ENCODE data around the gene NEDD4L. TPM values are rescaled to one million over a fixed set of nuclear protein-coding genes. Genes with fewer than 3 reads are reported as not detected.

NEDD4L gene
- total and polyA plus RNA-seq, 10 of the 15 experiments (the other 5 are each of a cell fraction or from before 2014, with no cell fraction given), result 7.4 to 24.0 (median 17.7) TPM

- TF ChIP-seq NFIC (IDR thresholded peaks at IDR 0.05; ENCODE audit: low read depth, low read length), result no peak
- no peak for TF ChIP-seq POLR2A (IDR thresholded peaks at IDR 0.05; ENCODE audit: low read depth, low read length)
- TF ChIP-seq, protein P1, sequence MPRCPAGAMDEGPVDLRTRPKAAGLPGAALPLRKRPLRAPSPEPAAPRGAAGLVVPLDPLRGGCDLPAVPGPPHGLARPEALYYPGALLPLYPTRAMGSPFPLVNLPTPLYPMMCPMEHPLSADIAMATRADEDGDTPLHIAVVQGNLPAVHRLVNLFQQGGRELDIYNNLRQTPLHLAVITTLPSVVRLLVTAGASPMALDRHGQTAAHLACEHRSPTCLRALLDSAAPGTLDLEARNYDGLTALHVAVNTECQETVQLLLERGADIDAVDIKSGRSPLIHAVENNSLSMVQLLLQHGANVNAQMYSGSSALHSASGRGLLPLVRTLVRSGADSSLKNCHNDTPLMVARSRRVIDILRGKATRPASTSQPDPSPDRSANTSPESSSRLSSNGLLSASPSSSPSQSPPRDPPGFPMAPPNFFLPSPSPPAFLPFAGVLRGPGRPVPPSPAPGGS (IDR thresholded peaks at IDR 0.05; ENCODE audit: borderline replicate concordance, insufficient read depth, low read depth, low read length, poor library complexity, severe bottlenecking), result no peak
- no peak for TF ChIP-seq NFYA (IDR thresholded peaks at IDR 0.05; ENCODE audit: borderline replicate concordance, low read depth, low read length)
- no peak for TF ChIP-seq ZBTB40 (IDR thresholded peaks at IDR 0.05; ENCODE audit: borderline replicate concordance)
- no peak for TF ChIP-seq RB1 (IDR thresholded peaks at IDR 0.05; ENCODE audit: borderline replicate concordance)
- no peak for TF ChIP-seq MYC (IDR thresholded peaks at IDR 0.05; ENCODE audit: insufficient read depth, insufficient read length, insufficient replicate concordance, low read length, severe bottlenecking)
- TF ChIP-seq ZNF592 (IDR thresholded peaks at IDR 0.05), result no peak
- no peak for TF ChIP-seq SP1 (IDR thresholded peaks at IDR 0.05; ENCODE audit: low read depth, low read length)
- TF ChIP-seq ZBTB4 (CRISPR knock-in tag; IDR thresholded peaks at IDR 0.05), result no peak
Observed at GRCh38 chr18:58405107-58405898, 361.3 kb downstream of the NEDD4L start (continued).
